HUES48 (cell line): ENCODE results near the gene GTF2A2.
"Not testable (repeated sequence)": the region's sequence is repeated elsewhere in the genome, so short reads cannot be mapped to it uniquely, and the experiment has no call there.

Experiments
- H3K27ac ChIP-seq: one replicate; pipeline ENCODE4 v1.7.0; 2013; ENCODE audit warnings: low read depth, low read length, inconsistent platforms
- H3K27me3 ChIP-seq: 2 replicates; pipeline ENCODE4 v1.6.1; 2013; ENCODE audit warnings: mild to moderate bottlenecking, low read length; ENCODE audit not compliant: control insufficient read depth, insufficient read depth
- H3K36me3 ChIP-seq: 2 replicates; pipeline ENCODE4 v1.6.1; 2013; ENCODE audit warnings: low read length; ENCODE audit not compliant: control insufficient read depth, insufficient read depth
- H3K4me1 ChIP-seq: 2 replicates; pipeline ENCODE4 v1.6.1; 2013; ENCODE audit warnings: mild to moderate bottlenecking, low read length; ENCODE audit not compliant: control insufficient read depth, insufficient read depth
- H3K4me3 ChIP-seq: 2 replicates; pipeline ENCODE4 v1.5.1; 2013; ENCODE audit warnings: mild to moderate bottlenecking, low read depth, low read length
- H3K9ac ChIP-seq: 2 replicates; pipeline ENCODE4 v1.6.1; 2013; ENCODE audit warnings: mild to moderate bottlenecking, low read depth, low read length, moderate library complexity
- H3K9me3 ChIP-seq: 2 replicates; pipeline ENCODE4 v1.6.1; 2013; ENCODE audit warnings: low read length; ENCODE audit not compliant: control insufficient read depth, insufficient read depth

The GTF2A2 gene, protein sequence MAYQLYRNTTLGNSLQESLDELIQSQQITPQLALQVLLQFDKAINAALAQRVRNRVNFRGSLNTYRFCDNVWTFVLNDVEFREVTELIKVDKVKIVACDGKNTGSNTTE

GRCh38 chr15:59656897-59657634 lies at the start of gene GTF2A2:
GTF2A2 (minus strand) TSS chr15:59657515; CDS start chr15:59652277, 5,238 bp downstream.
- no peaks in the 10 kb centered on the region for H3K9me3 ChIP-seq
- no peaks in the 10 kb centered on the region for H3K27me3 ChIP-seq
- H3K4me1 ChIP-seq, result peaks cover 8% of the 10 kb centered on the region; the same call in 1 of the 2 replicates
- H3K27ac ChIP-seq, result peak within 1 kb of the TSS; percentile 89
- H3K36me3 ChIP-seq, result peaks cover 36% of the 10 kb centered on the region
- H3K9ac ChIP-seq, result peak within 1 kb of the TSS; percentile 86
- peak within 1 kb of the TSS; percentile 97 for H3K4me3 ChIP-seq

- no peak overlapping the region for H3K27ac ChIP-seq
- H3K4me1 ChIP-seq, result no peaks in the 10 kb centered on the region
- no peaks in the 10 kb centered on the region for H3K36me3 ChIP-seq
- no peaks in the 10 kb centered on the region for H3K9me3 ChIP-seq
- H3K4me3 ChIP-seq, result no peak overlapping the region
- no peak overlapping the region for H3K9ac ChIP-seq
- no peaks in the 10 kb centered on the region for H3K27me3 ChIP-seq
Measured at GRCh38 chr15:59703979-59704796, 46.9 kb upstream of the GTF2A2 start.

- no peak overlapping the region for H3K9ac ChIP-seq
- no peaks in the 10 kb centered on the region for H3K36me3 ChIP-seq
- H3K27me3 ChIP-seq, result no peaks in the 10 kb centered on the region
- no peaks in the 10 kb centered on the region for H3K9me3 ChIP-seq
- H3K4me1 ChIP-seq, result no peaks in the 10 kb centered on the region
- no peak overlapping the region for H3K27ac ChIP-seq
- no peak overlapping the region for H3K4me3 ChIP-seq
Measured at GRCh38 chr15:59702351-59702750, 45.0 kb upstream of the GTF2A2 start.

DNA sequence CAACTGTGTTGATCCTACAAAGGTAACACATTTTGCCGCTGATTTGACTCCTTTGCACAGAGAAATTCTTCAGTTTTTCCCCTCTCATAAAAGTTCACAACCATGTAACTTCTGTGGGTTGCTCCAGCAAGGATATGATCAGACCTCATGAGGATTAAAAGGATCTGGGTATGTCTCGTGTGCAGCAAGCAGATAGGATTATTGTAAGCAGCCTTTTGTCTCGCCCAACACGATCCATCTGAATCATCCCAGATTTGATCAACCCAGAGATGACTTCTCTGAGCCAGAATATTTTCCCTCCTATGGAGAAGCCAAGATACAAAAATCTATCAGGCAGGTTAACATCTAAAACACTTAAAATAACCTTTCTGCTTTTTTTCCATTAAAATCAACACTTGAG lies 44.6 kb upstream of the GTF2A2 start:
- Histone ChIP-seq H3K4me1 (no peaks in the 10 kb centered on the region), H3K36me3 (no peaks in the 10 kb centered on the region), H3K27ac (no peak overlapping the region), H3K4me3 (no peak overlapping the region), H3K9ac (no peak overlapping the region), H3K27me3 (no peaks in the 10 kb centered on the region), H3K9me3 (no peaks in the 10 kb centered on the region)

DNA sequence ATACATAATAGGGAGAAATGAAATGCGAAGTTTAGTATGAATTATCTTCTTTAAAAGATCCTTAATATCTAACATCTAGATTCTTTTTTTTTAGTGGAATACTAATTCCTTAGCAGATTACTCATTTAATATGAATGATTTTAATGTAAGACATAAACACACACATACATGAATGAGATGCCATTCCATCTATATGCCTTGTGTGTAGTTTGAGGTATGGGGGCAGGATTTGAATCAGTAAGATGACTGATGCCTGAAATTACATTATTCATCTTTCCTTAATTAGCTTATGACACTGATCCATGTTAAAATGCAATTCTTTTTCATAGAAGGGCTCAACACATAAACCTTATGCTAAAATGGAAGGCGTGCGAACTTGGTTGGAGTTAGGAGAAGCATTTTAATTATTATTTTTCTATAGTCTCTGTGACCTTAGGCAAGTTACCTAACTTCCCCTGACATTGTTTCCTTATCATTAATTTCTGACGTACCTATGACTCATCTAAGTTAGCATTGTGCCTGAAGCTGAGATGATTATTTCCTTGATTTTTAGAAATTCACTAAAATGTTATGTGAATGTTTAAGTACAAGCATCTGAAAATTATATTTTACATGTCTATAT lies 42.6 kb upstream of the GTF2A2 start:
- H3K9ac ChIP-seq, result no peak overlapping the region
- no peaks in the 10 kb centered on the region for H3K36me3 ChIP-seq
- no peak overlapping the region for H3K27ac ChIP-seq
- no peak overlapping the region for H3K4me3 ChIP-seq
- H3K9me3 ChIP-seq, result no peaks in the 10 kb centered on the region
- no peaks in the 10 kb centered on the region for H3K4me1 ChIP-seq
- H3K27me3 ChIP-seq, result no peaks in the 10 kb centered on the region

DNA sequence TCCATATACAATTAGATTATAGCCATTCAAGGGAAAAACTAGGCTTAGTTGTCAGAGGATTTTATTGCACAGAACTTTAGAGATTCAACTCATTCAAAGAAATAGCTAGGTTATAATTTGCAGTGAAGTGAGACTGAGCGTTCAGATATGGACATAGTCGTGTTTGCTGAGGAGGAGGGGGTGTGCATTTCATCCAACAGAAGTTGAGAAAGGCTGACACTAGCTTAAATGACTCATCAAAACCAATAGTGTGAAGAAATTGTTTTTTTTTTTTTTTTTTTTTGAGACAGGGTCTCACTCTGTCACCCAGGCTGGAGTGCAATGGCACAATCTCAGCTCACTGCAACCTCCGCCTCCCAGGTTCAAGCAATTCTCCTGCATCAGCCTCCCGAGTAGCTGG lies 40.8 kb upstream of the GTF2A2 start:
- not testable (repeated sequence) for H3K27me3 ChIP-seq, H3K27ac ChIP-seq, H3K4me3 ChIP-seq, H3K9me3 ChIP-seq, H3K36me3 ChIP-seq, H3K4me1 ChIP-seq, H3K9ac ChIP-seq

DNA sequence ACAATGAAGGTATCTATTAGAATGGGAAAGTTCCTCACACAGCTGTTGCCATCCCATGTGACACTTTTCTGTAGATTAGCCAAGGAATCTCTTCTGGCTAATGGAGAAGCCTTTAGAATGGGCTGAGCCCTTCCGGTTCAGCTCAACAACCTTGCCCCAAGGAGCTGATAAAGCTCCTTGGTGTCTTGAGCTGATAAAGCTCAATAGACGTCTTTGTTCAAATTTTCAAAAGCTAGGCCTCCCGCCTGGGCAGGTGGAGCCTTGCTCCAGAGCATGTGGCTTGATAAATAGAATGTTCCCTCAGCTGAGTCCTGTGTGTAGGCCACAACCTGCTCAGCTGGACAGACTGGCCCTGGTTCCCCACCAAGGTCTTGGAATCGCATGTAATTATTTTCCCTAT lies 39.0 kb upstream of the GTF2A2 start:
- Histone ChIP-seq H3K9me3 (no peaks in the 10 kb centered on the region), H3K9ac (no peak overlapping the region), H3K27me3 (no peaks in the 10 kb centered on the region), H3K27ac (no peak overlapping the region), H3K4me3 (no peak overlapping the region), H3K36me3 (no peaks in the 10 kb centered on the region), H3K4me1 (no peaks in the 10 kb centered on the region)

DNA sequence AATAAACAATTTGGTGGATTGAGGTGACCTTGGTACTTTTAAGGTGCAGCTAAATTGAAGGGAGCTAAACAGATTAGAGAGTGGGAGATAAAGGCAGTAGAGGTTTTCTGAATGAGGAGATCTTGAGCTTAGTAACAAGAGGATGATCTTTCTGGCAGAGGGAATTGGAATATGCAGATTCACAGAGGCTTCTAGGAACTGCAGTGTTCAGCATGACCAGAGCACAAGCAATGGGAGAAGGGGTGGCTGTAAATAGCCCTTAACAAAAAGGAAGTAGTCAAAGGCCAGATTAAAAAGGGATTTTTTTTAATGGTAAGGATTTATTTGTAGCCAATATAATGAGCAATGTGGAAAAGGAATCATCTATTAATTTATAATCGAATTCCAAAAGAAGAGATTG lies 37.5 kb upstream of the GTF2A2 start:
- H3K9ac ChIP-seq, result no peak overlapping the region
- H3K36me3 ChIP-seq, result no peaks in the 10 kb centered on the region
- H3K27me3 ChIP-seq, result peaks cover 11% of the 10 kb centered on the region
- no peaks in the 10 kb centered on the region for H3K4me1 ChIP-seq
- no peaks in the 10 kb centered on the region for H3K9me3 ChIP-seq
- no peak overlapping the region for H3K27ac ChIP-seq
- H3K4me3 ChIP-seq, result no peak overlapping the region

DNA sequence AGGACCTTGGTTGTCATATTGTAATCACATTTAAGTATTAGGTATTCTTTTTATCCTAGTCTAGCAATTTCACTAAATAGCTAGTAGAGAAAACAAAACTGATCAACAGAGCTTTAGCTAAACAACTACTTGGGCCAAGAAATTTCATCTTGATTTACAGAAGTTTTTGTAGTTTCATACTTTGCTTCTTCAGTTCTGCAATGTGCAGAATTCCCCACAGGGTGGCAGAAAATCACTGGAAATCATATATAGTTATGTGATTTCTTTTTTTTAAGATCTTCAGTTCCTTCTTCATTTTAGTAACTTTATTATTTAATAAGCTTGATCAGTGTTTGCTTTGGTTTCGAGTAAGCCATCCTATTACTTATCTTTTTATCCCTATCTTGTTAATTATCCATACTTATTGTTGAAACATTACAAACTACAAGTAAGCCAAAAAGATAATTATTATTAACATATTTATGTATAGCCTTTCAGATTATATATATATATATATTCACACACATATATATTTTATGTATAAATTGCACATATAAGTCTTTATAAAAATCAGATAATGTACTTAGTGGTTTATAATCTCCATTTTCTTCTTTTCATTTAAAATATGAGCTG lies 34.0 kb upstream of the GTF2A2 start:
- Histone ChIP-seq H3K4me3 (no peak overlapping the region), H3K27ac (no peak overlapping the region), H3K36me3 (peaks cover 2% of the 10 kb centered on the region; the same call in 1 of the 2 replicates), H3K27me3 (peaks cover 11% of the 10 kb centered on the region), H3K9ac (no peak overlapping the region), H3K9me3 (no peaks in the 10 kb centered on the region), H3K4me1 (peaks cover 5% of the 10 kb centered on the region; the same call in 1 of the 2 replicates)

DNA sequence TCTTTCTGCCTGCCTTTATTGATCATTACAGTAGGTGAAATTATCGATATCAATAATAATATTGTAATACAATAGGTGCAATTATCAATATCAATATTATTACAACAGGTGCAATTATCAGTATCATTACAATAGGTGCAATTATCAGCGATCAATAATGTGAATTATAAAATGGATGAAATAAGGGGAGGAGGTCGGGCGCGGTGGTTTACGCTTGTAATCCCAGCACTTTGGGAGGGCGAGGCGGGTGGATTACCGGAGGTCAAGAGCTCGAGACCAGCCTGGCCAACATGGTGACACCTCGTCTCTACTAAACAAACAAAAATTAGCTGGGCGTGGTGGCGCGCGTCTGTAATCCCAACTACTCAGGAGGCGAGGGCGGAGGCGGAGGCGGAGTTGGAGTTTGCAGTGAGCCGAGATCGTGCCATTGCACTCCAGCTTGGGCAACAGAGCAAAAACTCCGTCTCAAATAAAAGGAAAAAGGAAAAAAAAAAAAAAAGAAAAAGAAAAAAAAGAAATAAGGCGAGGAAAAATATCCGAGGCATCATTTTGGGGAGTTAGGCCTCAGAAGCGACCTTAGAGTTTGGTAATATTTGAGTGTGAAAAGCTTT lies 32.4 kb upstream of the GTF2A2 start:
- peak overlapping the region; percentile 99 for H3K27ac ChIP-seq

More for the DNA sequence above, 32.4 kb upstream of the GTF2A2 start:
- H3K27me3 ChIP-seq, result peaks cover 11% of the 10 kb centered on the region
- no peaks in the 10 kb centered on the region for H3K9me3 ChIP-seq
- peaks cover 5% of the 10 kb centered on the region; the same call in 1 of the 2 replicates for H3K4me1 ChIP-seq
- peak overlapping the region; percentile 86 for H3K4me3 ChIP-seq
- H3K36me3 ChIP-seq, result peaks cover 16% of the 10 kb centered on the region; the same call in 1 of the 2 replicates
- H3K9ac ChIP-seq, result peak overlapping the region; percentile 32; the same call in 1 of the 2 replicates
